ENCODE measurements around the gene OPTC.

DNA sequence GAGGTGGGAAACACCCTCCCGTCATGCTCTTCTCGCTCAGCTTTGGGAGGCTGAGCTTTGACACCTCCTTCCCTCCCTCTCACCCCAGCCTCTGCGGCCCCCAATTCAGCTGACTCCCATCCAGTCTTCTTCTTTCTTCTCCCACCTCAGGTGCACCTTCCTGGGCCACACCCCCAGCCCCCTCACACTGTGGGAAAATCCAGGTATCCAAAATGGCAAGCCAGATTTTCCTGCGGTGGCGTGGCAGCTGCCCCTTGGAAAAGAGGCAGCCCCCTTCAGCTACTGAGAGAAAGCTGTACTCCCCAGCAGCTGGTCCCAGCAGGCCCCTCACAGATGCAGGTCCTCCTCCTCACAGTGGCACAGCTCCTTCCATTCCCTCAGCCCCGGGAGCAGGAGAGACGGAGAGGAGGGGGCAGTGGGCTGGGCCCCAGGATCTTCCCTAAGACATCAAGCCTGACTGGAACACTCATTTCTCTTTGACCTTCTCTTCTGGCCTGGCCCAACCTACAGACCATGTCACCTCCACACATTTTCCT, 61.6 kb downstream of the OPTC start:
- TF ChIP-seq POLR2AphosphoS5 (IDR thresholded peaks at IDR 0.05; ENCODE audit: borderline replicate concordance, low read depth, low read length) (no peak), EZH2 (IDR thresholded peaks at IDR 0.05) (no peak)

All from SK-N-MC (cell line).